Activated CD8-positive, alpha-beta T cell treated with anti-CD3 and anti-CD28 coated beads, Interleukin-2, amount 10 ng/mL, durations not matched to agents 7 days and 5 days (primary cell): Measurements from ENCODE around the gene FBXL7. TPM values are rescaled to one million over a fixed set of nuclear protein-coding genes. Genes with fewer than 3 reads are reported as not detected.

Experiments used
- ATAC-seq: fragments of 150-1000 bp; cut with Tn5 transposase; one replicate; pipeline ENCODE4 v1.10.0; 2021; ENCODE audit warnings: moderate library complexity
- CTCF ChIA-PET: fragments of 350-600 bp; sonication (Branson Sonifier 250); formaldehyde crosslinking; loops from one replicate; lab custom pipeline; 2021; ENCODE audit warnings: antibody characterized with exemption; lab: Charles Lee
- POLR2A ChIA-PET: fragments of 350-600 bp; sonication (Branson Sonifier 250); formaldehyde crosslinking; loops from one replicate; lab custom pipeline; 2021; ENCODE audit warnings: antibody characterized with exemption; lab: Charles Lee
- DNase-seq: peaks from one replicate; pipeline ENCODE4 v3.0.0-alpha.2; 2020
- H3K27ac Mint-ChIP-seq: one replicate; pipeline ENCODE4 v1.8.0; 2021; ENCODE audit warnings: mild to moderate bottlenecking, mixed read lengths
- H3K27me3 Mint-ChIP-seq: one replicate; pipeline ENCODE4 v1.8.0; 2021; ENCODE audit warnings: low read depth, mixed read lengths
- H3K36me3 Mint-ChIP-seq: one replicate; pipeline ENCODE4 v1.8.0; 2021; ENCODE audit warnings: low read depth, mixed read lengths
- H3K4me1 Mint-ChIP-seq: one replicate; pipeline ENCODE4 v1.8.0; 2021; ENCODE audit warnings: low read depth, mixed read lengths
- H3K4me3 Mint-ChIP-seq: one replicate; pipeline ENCODE4 v1.8.0; 2021; ENCODE audit warnings: mild to moderate bottlenecking, mixed read lengths
- H3K9me3 Mint-ChIP-seq: one replicate; pipeline ENCODE4 v1.8.0; 2022; ENCODE audit warnings: mixed read lengths; ENCODE audit not compliant: insufficient read depth
- total RNA-seq, 2 experiments: library from RNA; stranded (reverse); gene quantifications; one replicate each; pipeline ENCODE4 v1.2.3, GENCODE V29; 2021

FBXL7 gene
- total RNA-seq, 2 experiments from 2014 or later, result not detected

DNA sequence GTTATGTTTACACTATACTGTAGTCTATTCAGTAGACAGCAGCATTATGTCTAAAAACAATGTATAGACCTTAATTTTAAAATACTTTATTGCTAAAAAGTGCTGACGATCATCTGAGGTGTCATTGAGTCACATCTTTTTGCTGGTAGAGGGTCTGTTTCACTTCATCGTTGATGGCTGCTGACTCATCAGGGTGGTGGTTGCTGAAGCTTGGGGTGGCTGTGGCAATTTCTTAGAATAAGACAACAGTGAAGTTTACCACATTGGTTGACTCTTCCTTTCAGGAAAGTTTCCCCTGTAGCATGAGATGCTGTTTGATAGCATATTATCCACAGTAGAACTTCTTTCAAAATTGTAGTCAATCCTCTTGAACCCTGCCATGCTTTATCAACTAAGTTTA is 150.3 kb downstream of the FBXL7 start:
- no peak overlapping the region for H3K4me3 Mint-ChIP-seq
- DNase-seq (no peak), ATAC-seq (no peak)
- H3K27ac Mint-ChIP-seq, result no peak overlapping the region
- no peaks in the 10 kb centered on the region for H3K9me3 Mint-ChIP-seq
- ChIA-PET POLR2A (no interaction called here), CTCF (no interaction called here)
- H3K36me3 Mint-ChIP-seq, result no peaks in the 10 kb centered on the region
- H3K4me1 Mint-ChIP-seq, result no peaks in the 10 kb centered on the region
- H3K27me3 Mint-ChIP-seq, result no peaks in the 10 kb centered on the region

GRCh38 chr5:15654779-15655178 is 154.8 kb downstream of the FBXL7 start:
- Mint-ChIP-seq H3K27me3 (no peaks in the 10 kb centered on the region), H3K4me3 (no peak overlapping the region), H3K4me1 (no peaks in the 10 kb centered on the region), H3K36me3 (no peaks in the 10 kb centered on the region), H3K27ac (no peak overlapping the region), H3K9me3 (no peaks in the 10 kb centered on the region)
- no peak for ATAC-seq
- CTCF ChIA-PET, result no interaction called here
- no peak for DNase-seq
- POLR2A ChIA-PET, result no interaction called here

DNA sequence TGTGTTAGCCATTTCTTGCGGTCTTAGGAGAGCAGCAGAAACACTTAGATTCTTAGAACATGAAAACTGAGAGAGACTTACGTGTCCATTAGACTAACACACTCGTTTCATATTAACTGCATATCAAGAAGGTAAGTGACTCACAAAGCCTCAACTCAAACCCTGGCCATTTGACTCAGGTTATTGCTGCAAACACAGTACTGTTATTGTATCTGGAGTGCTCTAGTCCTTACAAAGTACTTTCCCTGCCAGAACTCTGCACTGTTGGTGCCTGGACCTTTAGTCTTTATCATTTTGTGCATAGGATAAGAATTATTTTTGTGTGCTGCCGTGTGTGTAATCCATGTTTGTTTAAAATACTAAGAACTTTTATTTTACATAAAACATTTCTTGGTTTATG is 155.7 kb downstream of the FBXL7 start:
- DNase-seq (no peak), ATAC-seq (no peak)
- ChIA-PET CTCF (no interaction called here), POLR2A (no interaction called here)
- H3K9me3 Mint-ChIP-seq, result no peaks in the 10 kb centered on the region
- H3K36me3 Mint-ChIP-seq, result no peaks in the 10 kb centered on the region
- H3K27ac Mint-ChIP-seq, result no peak overlapping the region
- no peaks in the 10 kb centered on the region for H3K4me1 Mint-ChIP-seq
- no peak overlapping the region for H3K4me3 Mint-ChIP-seq
- H3K27me3 Mint-ChIP-seq, result no peaks in the 10 kb centered on the region

GRCh38 chr5:15664961-15665360 is 165.0 kb downstream of the FBXL7 start:
- ChIA-PET CTCF (no interaction called here), POLR2A (no interaction called here)
- H3K4me1 Mint-ChIP-seq, result no peaks in the 10 kb centered on the region
- DNase-seq, result no peak
- H3K36me3 Mint-ChIP-seq, result no peaks in the 10 kb centered on the region
- H3K27ac Mint-ChIP-seq, result no peak overlapping the region
- ATAC-seq, result no peak
- H3K27me3 Mint-ChIP-seq, result no peaks in the 10 kb centered on the region
- H3K9me3 Mint-ChIP-seq, result no peaks in the 10 kb centered on the region
- no peak overlapping the region for H3K4me3 Mint-ChIP-seq

DNA sequence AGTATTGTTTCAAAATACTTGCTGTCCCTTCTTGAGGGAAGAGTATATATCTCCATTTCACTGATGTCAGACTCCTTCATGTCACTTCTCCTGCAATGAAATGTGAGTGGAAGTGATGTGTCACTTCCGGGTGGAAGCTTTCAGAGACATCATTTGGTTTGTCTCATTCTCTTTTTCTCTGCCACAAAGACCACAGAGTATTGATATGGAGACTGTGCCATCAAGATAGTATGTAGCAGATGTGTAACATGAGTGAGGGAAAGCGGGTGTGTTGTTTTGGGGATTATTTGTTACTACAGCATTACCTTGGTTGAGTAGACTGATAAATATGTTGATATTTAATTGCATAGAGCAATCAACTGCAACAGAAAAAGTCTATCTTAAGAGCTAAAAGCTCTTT is 169.8 kb downstream of the FBXL7 start:
- Mint-ChIP-seq H3K4me1 (no peaks in the 10 kb centered on the region), H3K4me3 (no peak overlapping the region), H3K27ac (no peak overlapping the region), H3K9me3 (no peaks in the 10 kb centered on the region), H3K36me3 (no peaks in the 10 kb centered on the region), H3K27me3 (no peaks in the 10 kb centered on the region)
- POLR2A ChIA-PET, result no interaction called here
- ATAC-seq (no peak), DNase-seq (no peak)
- CTCF ChIA-PET, result no interaction called here

GRCh38 chr5:15674716-15675115 is 174.7 kb downstream of the FBXL7 start:
- Mint-ChIP-seq H3K4me1 (no peaks in the 10 kb centered on the region), H3K27ac (no peak overlapping the region), H3K27me3 (no peaks in the 10 kb centered on the region), H3K36me3 (no peaks in the 10 kb centered on the region), H3K4me3 (no peak overlapping the region), H3K9me3 (peaks cover 3% of the 10 kb centered on the region)
- POLR2A ChIA-PET, result no interaction called here
- DNase-seq (no peak), ATAC-seq (no peak)
- CTCF ChIA-PET, result no interaction called here

GRCh38 chr5:15676591-15676990 is 176.6 kb downstream of the FBXL7 start:
- Mint-ChIP-seq H3K4me3 (no peak overlapping the region), H3K4me1 (no peaks in the 10 kb centered on the region), H3K27me3 (no peaks in the 10 kb centered on the region), H3K27ac (no peak overlapping the region), H3K36me3 (no peaks in the 10 kb centered on the region), H3K9me3 (peaks cover 3% of the 10 kb centered on the region)
- no peak for ATAC-seq
- ChIA-PET CTCF (no interaction called here), POLR2A (no interaction called here)
- no peak for DNase-seq

GRCh38 chr5:15679161-15679560 is 179.2 kb downstream of the FBXL7 start:
- ChIA-PET CTCF (no interaction called here), POLR2A (no interaction called here)
- DNase-seq, result no peak
- Mint-ChIP-seq H3K27me3 (no peaks in the 10 kb centered on the region), H3K4me3 (no peak overlapping the region), H3K4me1 (no peaks in the 10 kb centered on the region), H3K36me3 (no peaks in the 10 kb centered on the region), H3K27ac (no peak overlapping the region), H3K9me3 (peaks cover 3% of the 10 kb centered on the region)
- ATAC-seq, result no peak

DNA sequence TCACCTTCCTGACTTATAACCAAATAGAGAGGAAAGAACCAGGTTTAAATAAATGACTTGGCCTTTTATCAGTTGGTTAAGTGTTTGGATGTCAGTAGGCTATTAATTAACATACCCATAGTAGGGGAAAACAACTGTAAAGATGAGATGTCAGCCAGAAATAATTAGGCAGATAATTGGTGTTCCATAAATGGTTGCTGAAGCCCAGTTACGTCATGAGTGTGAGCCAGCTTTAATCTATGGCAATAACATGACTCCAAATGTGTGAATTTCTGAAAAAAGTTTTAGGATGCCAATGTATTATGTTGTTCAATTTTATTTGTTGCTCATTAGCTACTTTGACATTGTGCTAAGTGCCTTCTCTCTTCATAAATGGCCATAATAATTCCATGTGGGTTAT is 180.5 kb downstream of the FBXL7 start:
- DNase-seq (no peak), ATAC-seq (no peak)
- no peaks in the 10 kb centered on the region for H3K36me3 Mint-ChIP-seq
- no peak overlapping the region for H3K27ac Mint-ChIP-seq
- CTCF ChIA-PET, result no interaction called here
- H3K4me3 Mint-ChIP-seq, result no peak overlapping the region
- peaks cover 3% of the 10 kb centered on the region for H3K9me3 Mint-ChIP-seq
- H3K4me1 Mint-ChIP-seq, result no peaks in the 10 kb centered on the region
- H3K27me3 Mint-ChIP-seq, result no peaks in the 10 kb centered on the region
- POLR2A ChIA-PET, result no interaction called here

DNA sequence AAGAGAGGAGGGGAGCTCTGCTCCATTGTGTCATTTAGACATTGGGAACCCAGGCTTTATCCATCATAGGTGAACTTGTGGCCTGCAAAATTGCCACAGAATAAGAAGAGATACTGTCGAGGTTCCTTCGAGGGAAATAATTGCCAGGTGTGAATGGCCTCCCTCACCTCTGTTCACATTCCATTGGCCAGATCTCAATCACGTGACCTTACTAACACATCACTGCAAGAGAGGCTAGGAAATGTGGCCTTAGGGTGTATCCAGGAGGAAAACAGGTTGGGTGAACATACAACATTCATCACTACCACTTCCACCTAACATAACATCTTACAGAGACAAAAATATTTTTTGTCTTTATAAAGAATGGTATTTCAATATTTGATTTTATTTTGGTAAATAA is 182.1 kb downstream of the FBXL7 start:
- Mint-ChIP-seq H3K27ac (no peak overlapping the region), H3K9me3 (peaks cover 3% of the 10 kb centered on the region), H3K27me3 (no peaks in the 10 kb centered on the region), H3K4me3 (no peak overlapping the region), H3K36me3 (no peaks in the 10 kb centered on the region), H3K4me1 (no peaks in the 10 kb centered on the region)
- no peak for DNase-seq
- ATAC-seq, result no peak
- CTCF ChIA-PET, result no interaction called here
- POLR2A ChIA-PET, result no interaction called here

GRCh38 chr5:15682566-15682965 is 182.6 kb downstream of the FBXL7 start:
- H3K27me3 Mint-ChIP-seq, result no peaks in the 10 kb centered on the region
- CTCF ChIA-PET, result no interaction called here

GRCh38 chr5:15683332-15683731 is 183.4 kb downstream of the FBXL7 start:
- DNase-seq, result no peak
- ChIA-PET CTCF (no interaction called here), POLR2A (no interaction called here)
- ATAC-seq, result no peak
- Mint-ChIP-seq H3K27me3 (no peaks in the 10 kb centered on the region), H3K9me3 (peaks cover 3% of the 10 kb centered on the region), H3K27ac (no peak overlapping the region), H3K4me1 (no peaks in the 10 kb centered on the region), H3K36me3 (no peaks in the 10 kb centered on the region), H3K4me3 (no peak overlapping the region)

More at GRCh38 chr5:15682566-15682965, 182.6 kb downstream of the FBXL7 start:
- Mint-ChIP-seq H3K4me1 (no peaks in the 10 kb centered on the region), H3K4me3 (no peak overlapping the region), H3K27ac (no peak overlapping the region), H3K36me3 (no peaks in the 10 kb centered on the region), H3K9me3 (peaks cover 3% of the 10 kb centered on the region)
- no peak for DNase-seq
- ATAC-seq, result no peak
- POLR2A ChIA-PET, result no interaction called here

GRCh38 chr5:15687401-15687800 is 187.4 kb downstream of the FBXL7 start:
- no peak overlapping the region for H3K4me3 Mint-ChIP-seq
- POLR2A ChIA-PET, result no interaction called here
- no peaks in the 10 kb centered on the region for H3K4me1 Mint-ChIP-seq
- H3K27me3 Mint-ChIP-seq, result no peaks in the 10 kb centered on the region
- no peak overlapping the region for H3K27ac Mint-ChIP-seq
- CTCF ChIA-PET, result no interaction called here
- H3K36me3 Mint-ChIP-seq, result no peaks in the 10 kb centered on the region
- ATAC-seq (no peak), DNase-seq (no peak)
- no peaks in the 10 kb centered on the region for H3K9me3 Mint-ChIP-seq
